Measurements from ENCODE around the gene BEST1.

BEST1 gene

DNA sequence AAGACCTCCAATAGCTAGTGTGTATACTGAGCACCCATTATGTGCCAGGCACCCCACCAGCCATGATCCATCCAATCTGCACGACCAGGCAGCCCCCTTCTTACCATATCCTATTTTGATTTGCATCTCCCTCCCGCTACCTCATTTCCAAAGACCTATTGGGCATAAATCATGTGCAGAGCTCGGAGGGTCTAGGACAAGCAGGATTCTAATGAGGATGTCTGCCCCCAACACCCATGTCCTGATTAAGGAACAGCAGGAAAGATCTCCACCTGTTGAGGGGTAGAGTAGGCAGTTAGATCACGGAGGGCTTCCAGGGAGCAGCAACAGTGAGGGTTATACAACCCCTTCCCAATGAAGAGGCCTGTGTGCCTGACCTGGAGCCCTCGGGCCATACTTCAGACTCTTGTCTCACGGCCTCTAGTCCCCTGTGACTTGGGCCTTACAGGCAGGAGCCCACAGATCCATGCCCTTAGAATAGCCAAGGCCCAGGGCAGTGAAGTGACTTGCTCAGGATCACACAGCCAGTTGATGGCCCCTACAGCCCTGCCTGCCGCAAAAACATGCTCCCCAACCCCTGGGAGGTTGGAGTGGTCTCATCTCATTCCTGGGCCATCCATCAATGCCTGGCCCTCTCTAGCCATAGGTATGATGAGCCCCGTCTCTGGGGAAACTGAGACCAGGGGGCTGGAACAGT lies 36.3 kb upstream of the BEST1 start:
- Histone ChIP-seq H3K36me3 (replicated peaks; ENCODE audit: insufficient read depth, low read length) (no peaks in the 10 kb centered on the region), H2AFZ (ENCODE audit: low read length) (no peak overlapping the region), H3K4me2 (ENCODE audit: low read depth, low read length) (no peak overlapping the region), H3K4me3 (ENCODE audit: low read length) (no peak overlapping the region), H3F3A (ENCODE audit: insufficient read depth, low read length) (no peaks in the 10 kb centered on the region), H3K79me2 (ENCODE audit: low read length) (no peaks in the 10 kb centered on the region), H3K9me3 (replicated peaks; ENCODE audit: insufficient read depth, low read length) (no peaks in the 10 kb centered on the region), H3K27me3 (replicated peaks; ENCODE audit: insufficient read depth, low read length) (peaks cover 38% of the 10 kb centered on the region), H3K27ac (ENCODE audit: low read length) (no peak overlapping the region), H3K9me2 (replicated peaks; ENCODE audit: insufficient read depth, low read length) (no peaks in the 10 kb centered on the region), H3K4me1 (ENCODE audit: low read length) (peaks cover 2% of the 10 kb centered on the region), H3K9ac (ENCODE audit: low read length) (no peak overlapping the region), H4K20me1 (ENCODE audit: insufficient read depth, low read length) (no peaks in the 10 kb centered on the region)
- no peak for DNase-seq
- TF ChIP-seq, protein P1, sequence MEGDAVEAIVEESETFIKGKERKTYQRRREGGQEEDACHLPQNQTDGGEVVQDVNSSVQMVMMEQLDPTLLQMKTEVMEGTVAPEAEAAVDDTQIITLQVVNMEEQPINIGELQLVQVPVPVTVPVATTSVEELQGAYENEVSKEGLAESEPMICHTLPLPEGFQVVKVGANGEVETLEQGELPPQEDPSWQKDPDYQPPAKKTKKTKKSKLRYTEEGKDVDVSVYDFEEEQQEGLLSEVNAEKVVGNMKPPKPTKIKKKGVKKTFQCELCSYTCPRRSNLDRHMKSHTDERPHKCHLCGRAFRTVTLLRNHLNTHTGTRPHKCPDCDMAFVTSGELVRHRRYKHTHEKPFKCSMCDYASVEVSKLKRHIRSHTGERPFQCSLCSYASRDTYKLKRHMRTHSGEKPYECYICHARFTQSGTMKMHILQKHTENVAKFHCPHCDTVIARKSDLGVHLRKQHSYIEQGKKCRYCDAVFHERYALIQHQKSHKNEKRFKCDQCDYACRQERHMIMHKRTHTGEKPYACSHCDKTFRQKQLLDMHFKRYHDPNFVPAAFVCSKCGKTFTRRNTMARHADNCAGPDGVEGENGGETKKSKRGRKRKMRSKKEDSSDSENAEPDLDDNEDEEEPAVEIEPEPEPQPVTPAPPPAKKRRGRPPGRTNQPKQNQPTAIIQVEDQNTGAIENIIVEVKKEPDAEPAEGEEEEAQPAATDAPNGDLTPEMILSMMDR (IDR thresholded peaks at IDR 0.05; ENCODE audit: low read length): no peak
- TF ChIP-seq EZH2 (optimal IDR thresholded peaks at IDR 0.05; ENCODE audit: low read depth, low read length): no peak
- TF ChIP-seq EZH2phosphoT487 (IDR thresholded peaks at IDR 0.05; ENCODE audit: low read length): no peak

DNA sequence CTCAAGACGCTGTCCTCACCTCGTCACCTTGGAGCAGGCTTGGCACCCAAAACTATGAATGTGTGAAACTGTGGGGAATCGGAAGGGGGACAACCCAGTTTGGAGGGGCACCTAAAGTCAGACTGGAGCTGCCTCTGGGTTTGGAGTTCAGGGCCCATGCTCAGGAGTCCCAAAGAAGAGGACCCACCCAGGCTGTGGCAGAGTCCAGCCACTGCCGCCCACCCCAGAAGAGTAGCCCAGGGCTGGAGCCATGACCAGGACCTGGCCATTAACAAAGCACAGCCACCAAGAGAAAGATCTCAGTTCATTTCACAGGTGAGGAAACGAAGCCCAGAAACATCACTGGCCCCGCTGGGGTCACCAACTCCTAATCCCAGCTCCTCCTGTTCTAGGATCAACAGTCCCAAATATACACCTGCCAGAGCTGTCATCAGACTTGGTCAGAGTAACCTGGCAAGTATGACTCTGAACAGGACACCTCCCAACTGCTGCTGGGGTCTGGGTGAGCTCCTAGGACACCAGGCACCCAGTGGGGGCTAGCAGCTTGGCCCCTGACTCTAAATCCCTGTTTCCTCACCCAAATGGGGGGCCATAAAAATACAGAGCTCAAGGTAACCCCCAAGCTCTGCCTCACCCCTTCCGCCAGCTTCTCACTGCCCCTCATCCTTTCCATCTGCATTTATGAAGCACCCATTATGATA lies 35.5 kb upstream of the BEST1 start:
- Histone ChIP-seq H2AFZ (ENCODE audit: low read length) (no peak overlapping the region), H3K4me2 (ENCODE audit: low read depth, low read length) (no peak overlapping the region), H3K79me2 (ENCODE audit: low read length) (no peaks in the 10 kb centered on the region), H3K9me3 (replicated peaks; ENCODE audit: insufficient read depth, low read length) (no peaks in the 10 kb centered on the region), H3K9me2 (replicated peaks; ENCODE audit: insufficient read depth, low read length) (no peaks in the 10 kb centered on the region), H3F3A (ENCODE audit: insufficient read depth, low read length) (no peaks in the 10 kb centered on the region), H3K36me3 (replicated peaks; ENCODE audit: insufficient read depth, low read length) (no peaks in the 10 kb centered on the region), H3K27me3 (replicated peaks; ENCODE audit: insufficient read depth, low read length) (peaks cover 44% of the 10 kb centered on the region), H4K20me1 (ENCODE audit: insufficient read depth, low read length) (no peaks in the 10 kb centered on the region), H3K27ac (ENCODE audit: low read length) (no peak overlapping the region), H3K4me3 (ENCODE audit: low read length) (no peak overlapping the region), H3K4me1 (ENCODE audit: low read length) (no peaks in the 10 kb centered on the region), H3K9ac (ENCODE audit: low read length) (no peak overlapping the region)
- no peak for TF ChIP-seq EZH2phosphoT487 (IDR thresholded peaks at IDR 0.05; ENCODE audit: low read length)
- TF ChIP-seq, protein P1 (IDR thresholded peaks at IDR 0.05; ENCODE audit: low read length): no peak
- DNase-seq: no peak

DNA sequence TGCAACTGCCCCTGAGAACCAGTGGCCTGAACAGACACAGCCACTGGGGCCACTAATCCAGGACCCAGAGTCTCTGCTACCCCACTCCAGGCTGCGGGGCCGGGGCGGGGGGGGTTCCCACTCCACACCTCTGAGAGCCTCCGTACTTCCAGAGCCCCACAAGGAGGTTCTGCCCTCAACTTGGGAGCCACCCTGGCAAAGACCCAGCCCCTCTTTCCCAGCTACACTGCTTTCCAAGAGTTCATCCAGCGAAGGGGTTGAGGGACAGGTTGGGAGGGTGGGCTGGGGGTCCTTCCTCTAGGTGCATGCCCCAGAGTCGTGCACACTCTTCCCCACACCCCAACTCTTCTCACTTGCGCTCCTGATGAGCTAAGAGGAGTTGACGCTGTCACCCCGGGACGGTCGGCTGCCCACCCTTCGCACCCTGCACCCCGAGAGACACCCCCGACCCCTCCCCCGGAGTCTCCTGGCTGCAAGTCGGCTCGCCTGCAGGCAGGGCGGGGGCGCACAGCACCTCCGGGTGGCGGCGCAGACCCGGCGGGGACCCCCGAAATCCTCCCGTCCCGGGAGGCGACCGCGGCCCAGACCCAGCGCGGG lies 33.3 kb upstream of the BEST1 start:
- DNase-seq: no peak
- no peaks in the 10 kb centered on the region for H4K20me1 ChIP-seq (ENCODE audit: insufficient read depth, low read length)
- H3K4me3 ChIP-seq (ENCODE audit: low read length): peak overlapping the region; percentile 36; the same call in 1 of the 2 replicates
- no peaks in the 10 kb centered on the region for H3K9me2 ChIP-seq (replicated peaks; ENCODE audit: insufficient read depth, low read length)
- H3K79me2 ChIP-seq (ENCODE audit: low read length): no peaks in the 10 kb centered on the region
- TF ChIP-seq, protein P1 (IDR thresholded peaks at IDR 0.05; ENCODE audit: low read length): no peak
- TF ChIP-seq EZH2phosphoT487 (IDR thresholded peaks at IDR 0.05; ENCODE audit: low read length) (no peak), EZH2 (optimal IDR thresholded peaks at IDR 0.05; ENCODE audit: low read depth, low read length) (no peak)
- H2AFZ ChIP-seq (ENCODE audit: low read length): no peak overlapping the region
- H3K27ac ChIP-seq (ENCODE audit: low read length): no peak overlapping the region
- no peaks in the 10 kb centered on the region for H3K4me1 ChIP-seq (ENCODE audit: low read length)
- H3K9me3 ChIP-seq (replicated peaks; ENCODE audit: insufficient read depth, low read length): no peaks in the 10 kb centered on the region
- H3K9ac ChIP-seq (ENCODE audit: low read length): no peak overlapping the region
- no peaks in the 10 kb centered on the region for H3F3A ChIP-seq (ENCODE audit: insufficient read depth, low read length)
- H3K4me2 ChIP-seq (ENCODE audit: low read depth, low read length): peak overlapping the region; percentile 52; the same call in 1 of the 2 replicates
- H3K36me3 ChIP-seq (replicated peaks; ENCODE audit: insufficient read depth, low read length): no peaks in the 10 kb centered on the region
- H3K27me3 ChIP-seq (replicated peaks; ENCODE audit: insufficient read depth, low read length): peaks cover 53% of the 10 kb centered on the region
